Tibial nerve (tissue), 4 donors: ENCODE measurements around the gene MED12L.
"Not testable (repeated sequence)": the region's sequence is repeated elsewhere in the genome, so short reads cannot be mapped to it uniquely, and the experiment has no call there.

Experiments used
- CTCF ChIP-seq, 5 experiments: fragments of 200-600 bp in 3 of 5; fragments of 450-650 bp in 2 of 5; sonication (generic) in 3 of 5; IDR thresholded peaks; one replicate each; pipeline ENCODE4 v1.5.1; 2016 to 2019; ENCODE audit warnings: antibody characterized with exemption in 5 of 5, mild to moderate bottlenecking in 3 of 5, moderate library complexity in 2 of 5
- EP300 ChIP-seq, 2 donors: sonication (generic); formaldehyde crosslinking; IDR thresholded peaks; one replicate each; pipeline ENCODE4 v1.6.1; 2017; ENCODE audit warnings: antibody characterized with exemption in 2 of 2, mild to moderate bottlenecking in 1 of 2

- TF ChIP-seq CTCF, EP300 (IDR thresholded peaks at IDR 0.05): not testable (repeated sequence)
Measured at GRCh38 chr3:151072842-151073241, 12.6 kb upstream of the MED12L start.
